Suprapubic skin (tissue), 3 donors: ENCODE results near the gene PRICKLE1.

Experiments
- CTCF ChIP-seq, 2 donors: fragments of 200-600 bp in 1 of 2; fragments of 450-650 bp in 1 of 2; sonication (generic) in 1 of 2; IDR thresholded peaks; one replicate each; pipeline ENCODE4 v1.5.1; 2016 to 2019; ENCODE audit warnings: antibody characterized with exemption in 2 of 2, mild to moderate bottlenecking in 1 of 2, moderate library complexity in 1 of 2
- EP300 ChIP-seq: sonication (generic); formaldehyde crosslinking; IDR thresholded peaks from one replicate; pipeline ENCODE4 v1.6.1; 2017; ENCODE audit warnings: antibody characterized with exemption
- POLR2A ChIP-seq, 2 donors: fragments of 450-650 bp; IDR thresholded peaks; one replicate each; pipeline ENCODE4 v1.6.1; 2017; ENCODE audit warnings: antibody characterized with exemption in 2 of 2, mild to moderate bottlenecking in 2 of 2, moderate library complexity in 2 of 2

GRCh38 chr12:42609605-42610004 is 20.1 kb upstream of the PRICKLE1 start:
- no peak for TF ChIP-seq POLR2A (IDR thresholded peaks at IDR 0.05)
- no peak for TF ChIP-seq CTCF (IDR thresholded peaks at IDR 0.05)
- TF ChIP-seq EP300 = no peak
